ENCODE measurements around the gene UTF1.

UTF1 gene

GRCh38 chr10:133279326-133280226 lies 49.6 kb downstream of the UTF1 start:
- DNase-seq = no peak

GRCh38 chr10:133280391-133281059 lies 50.5 kb downstream of the UTF1 start:
- DNase-seq = no peak

- DNase-seq = no peak
These were observed 51.1 kb downstream of the UTF1 start for GRCh38 chr10:133281084-133281483.
